Measurements from ENCODE around the gene CAMTA1. TPM values are rescaled to one million over a fixed set of nuclear protein-coding genes. Genes with fewer than 3 reads are reported as not detected.

The CAMTA1 gene
- total RNA-seq, 4 donors from 2014 or later: 86.3 to 170 (median 132) TPM

- Histone ChIP-seq H3K36me3 (no peaks in the 10 kb centered on the region), H3K27me3 (peaks cover 57% of the 10 kb centered on the region), H3K27ac (no peak overlapping the region), H3K4me1 (no peaks in the 10 kb centered on the region), H3K4me3 (no peak overlapping the region), H3K9me3 (no peaks in the 10 kb centered on the region)
- no peak for ATAC-seq
- 76 to 77% methylated on average over 3 to 7 of the region's 7 CpGs for WGBS, 2 donors (ENCODE audit: low coverage in 1 of 2)
- TF ChIP-seq, protein P1, sequence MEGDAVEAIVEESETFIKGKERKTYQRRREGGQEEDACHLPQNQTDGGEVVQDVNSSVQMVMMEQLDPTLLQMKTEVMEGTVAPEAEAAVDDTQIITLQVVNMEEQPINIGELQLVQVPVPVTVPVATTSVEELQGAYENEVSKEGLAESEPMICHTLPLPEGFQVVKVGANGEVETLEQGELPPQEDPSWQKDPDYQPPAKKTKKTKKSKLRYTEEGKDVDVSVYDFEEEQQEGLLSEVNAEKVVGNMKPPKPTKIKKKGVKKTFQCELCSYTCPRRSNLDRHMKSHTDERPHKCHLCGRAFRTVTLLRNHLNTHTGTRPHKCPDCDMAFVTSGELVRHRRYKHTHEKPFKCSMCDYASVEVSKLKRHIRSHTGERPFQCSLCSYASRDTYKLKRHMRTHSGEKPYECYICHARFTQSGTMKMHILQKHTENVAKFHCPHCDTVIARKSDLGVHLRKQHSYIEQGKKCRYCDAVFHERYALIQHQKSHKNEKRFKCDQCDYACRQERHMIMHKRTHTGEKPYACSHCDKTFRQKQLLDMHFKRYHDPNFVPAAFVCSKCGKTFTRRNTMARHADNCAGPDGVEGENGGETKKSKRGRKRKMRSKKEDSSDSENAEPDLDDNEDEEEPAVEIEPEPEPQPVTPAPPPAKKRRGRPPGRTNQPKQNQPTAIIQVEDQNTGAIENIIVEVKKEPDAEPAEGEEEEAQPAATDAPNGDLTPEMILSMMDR (IDR thresholded peaks at IDR 0.05): no peak
- TF ChIP-seq POLR2AphosphoS5 (IDR thresholded peaks at IDR 0.05): no peak
- TF ChIP-seq EP300 (IDR thresholded peaks at IDR 0.05): no peak
- TF ChIP-seq POLR2A (IDR thresholded peaks at IDR 0.05): no peak
These were observed 320.0 kb downstream of the CAMTA1 start for GRCh38 chr1:7105269-7105668.

GRCh38 chr1:7106442-7107108 lies 321.3 kb downstream of the CAMTA1 start:
- TF ChIP-seq POLR2A (IDR thresholded peaks at IDR 0.05) (no peak), POLR2AphosphoS5 (IDR thresholded peaks at IDR 0.05) (no peak), EP300 (IDR thresholded peaks at IDR 0.05) (no peak)
- TF ChIP-seq, protein P1 (IDR thresholded peaks at IDR 0.05): no peak
- 81 to 82% methylated on average over 8 to 10 of the region's 15 CpGs for WGBS, 2 donors (ENCODE audit: low coverage in 1 of 2)
- Histone ChIP-seq H3K27me3 (peaks cover 45% of the 10 kb centered on the region), H3K4me3 (no peak overlapping the region), H3K36me3 (no peaks in the 10 kb centered on the region), H3K9me3 (no peaks in the 10 kb centered on the region), H3K27ac (no peak overlapping the region), H3K4me1 (no peaks in the 10 kb centered on the region)
- ATAC-seq: no peak

GRCh38 chr1:7107109-7107830 lies 322.0 kb downstream of the CAMTA1 start:
- Histone ChIP-seq H3K27me3 (peaks cover 45% of the 10 kb centered on the region), H3K4me3 (no peak overlapping the region), H3K9me3 (no peaks in the 10 kb centered on the region), H3K27ac (no peak overlapping the region), H3K36me3 (no peaks in the 10 kb centered on the region), H3K4me1 (no peaks in the 10 kb centered on the region)
- TF ChIP-seq POLR2A (IDR thresholded peaks at IDR 0.05) (no peak), POLR2AphosphoS5 (IDR thresholded peaks at IDR 0.05) (no peak), EP300 (IDR thresholded peaks at IDR 0.05) (no peak)
- TF ChIP-seq, protein P1 (IDR thresholded peaks at IDR 0.05): no peak
- ATAC-seq: no peak
- 53 to 61% methylated on average over 9 to 11 of the region's 17 CpGs for WGBS, 2 donors (ENCODE audit: low coverage in 1 of 2)

DNA sequence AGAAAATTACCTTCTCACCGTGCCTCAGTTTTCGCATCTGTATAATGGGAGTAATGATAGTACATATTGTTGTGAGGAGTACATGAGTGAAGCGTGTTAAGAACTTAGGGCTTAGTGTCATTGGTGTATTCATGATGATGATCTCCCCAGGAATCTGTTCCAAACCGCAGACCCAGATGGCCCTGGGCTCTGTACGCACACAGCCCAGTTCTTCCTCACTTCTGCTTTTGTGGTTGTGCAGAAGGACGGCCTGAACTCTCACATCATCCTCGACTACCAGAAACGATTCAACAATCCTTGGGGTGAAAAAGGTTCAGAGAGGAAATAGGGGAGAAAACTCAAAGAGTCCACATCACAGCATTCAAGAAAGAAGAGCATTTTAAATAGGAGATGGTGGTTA lies 323.0 kb downstream of the CAMTA1 start:
- Histone ChIP-seq H3K4me1 (no peaks in the 10 kb centered on the region), H3K27ac (no peak overlapping the region), H3K27me3 (peaks cover 45% of the 10 kb centered on the region), H3K36me3 (no peaks in the 10 kb centered on the region), H3K4me3 (no peak overlapping the region), H3K9me3 (no peaks in the 10 kb centered on the region)
- ATAC-seq: no peak
- TF ChIP-seq EP300 (IDR thresholded peaks at IDR 0.05) (no peak), POLR2AphosphoS5 (IDR thresholded peaks at IDR 0.05) (no peak)
- TF ChIP-seq, protein P1 (IDR thresholded peaks at IDR 0.05): no peak
- 75 to 85% methylated on average over 8 of the region's 8 CpGs for WGBS, 2 donors (ENCODE audit: low coverage in 1 of 2)

DNA sequence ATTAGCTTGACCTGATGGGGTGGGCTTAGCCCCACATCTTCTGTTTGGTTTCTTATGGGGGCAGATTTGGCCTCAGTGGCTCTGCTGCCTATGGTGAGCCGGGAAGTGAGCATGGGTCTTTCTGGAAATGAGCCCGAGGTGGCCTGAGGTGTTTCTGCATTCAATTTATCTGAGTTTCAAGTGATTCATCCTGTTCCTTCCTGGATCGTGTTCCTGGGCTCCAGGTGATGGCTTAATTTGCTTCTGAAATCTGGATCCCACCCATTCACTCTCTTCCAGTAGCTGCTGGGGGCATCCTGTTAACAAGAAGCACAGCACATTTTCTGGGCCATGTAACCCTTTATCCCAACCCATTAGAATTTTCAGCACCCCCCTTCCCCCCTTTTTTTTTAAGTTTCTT lies 324.6 kb downstream of the CAMTA1 start:
- TF ChIP-seq EP300 (IDR thresholded peaks at IDR 0.05): no peak
- no peak for TF ChIP-seq POLR2A (IDR thresholded peaks at IDR 0.05)
- TF ChIP-seq POLR2AphosphoS5 (IDR thresholded peaks at IDR 0.05): no peak
- Histone ChIP-seq H3K9me3 (no peaks in the 10 kb centered on the region), H3K4me3 (no peak overlapping the region), H3K4me1 (no peaks in the 10 kb centered on the region), H3K27me3 (peaks cover 41% of the 10 kb centered on the region), H3K36me3 (no peaks in the 10 kb centered on the region), H3K27ac (no peak overlapping the region)
- WGBS, 2 donors (ENCODE audit: low coverage in 1 of 2): no CpG with 5 or more reads among the region's 3 CpGs
- no peak for ATAC-seq
